Endodermal cell (in vitro differentiated cells): ENCODE results near the gene ELK4. TPM values are rescaled to one million over a fixed set of nuclear protein-coding genes. Genes with fewer than 3 reads are reported as not detected.

Experiments used
- DNase-seq: peaks from one replicate; pipeline ENCODE4 v3.0.0-alpha.2; 2017
- H3K27ac ChIP-seq: 2 replicates; pipeline ENCODE4 v1.5.1; 2013; ENCODE audit warnings: mild to moderate bottlenecking, low read depth, low read length, moderate library complexity
- H3K27me3 ChIP-seq: 2 replicates; pipeline ENCODE4 v1.6.1; 2013; ENCODE audit warnings: mild to moderate bottlenecking, low read length, moderate library complexity; ENCODE audit not compliant: insufficient read depth, control insufficient read depth, poor library complexity, severe bottlenecking
- H3K36me3 ChIP-seq: 2 replicates; pipeline ENCODE4 v1.7.0; 2013; ENCODE audit warnings: mild to moderate bottlenecking, low read length, moderate library complexity; ENCODE audit not compliant: control insufficient read depth, insufficient read depth
- H3K4me1 ChIP-seq: one replicate; pipeline ENCODE4 v1.7.0; 2013; ENCODE audit warnings: low read length; ENCODE audit not compliant: control insufficient read depth, insufficient read depth
- H3K4me3 ChIP-seq: 2 replicates; pipeline ENCODE4 v1.5.1; 2013; ENCODE audit warnings: mild to moderate bottlenecking, low read length, moderate library complexity
- H3K9ac ChIP-seq: 2 replicates; pipeline ENCODE4 v1.6.1; 2013; ENCODE audit warnings: mild to moderate bottlenecking, low read length, moderate library complexity; ENCODE audit not compliant: poor library complexity, severe bottlenecking; ENCODE audit errors: extremely low read depth
- H3K9me3 ChIP-seq: 2 replicates; pipeline ENCODE4 v1.6.1; 2013; ENCODE audit warnings: mild to moderate bottlenecking, low read length, moderate library complexity; ENCODE audit not compliant: control insufficient read depth
- H3K27ac Mint-ChIP-seq: 2 replicates; pipeline ENCODE4 v1.8.0; 2020; ENCODE audit warnings: mixed read lengths
- H3K27me3 Mint-ChIP-seq: 2 replicates; pipeline ENCODE4 v1.8.0; 2021; ENCODE audit warnings: mild to moderate bottlenecking, mixed read lengths; ENCODE audit not compliant: insufficient read depth
- H3K36me3 Mint-ChIP-seq: 2 replicates; pipeline ENCODE4 v1.8.0; 2020; ENCODE audit warnings: low read depth, mixed read lengths
- H3K4me1 Mint-ChIP-seq: 2 replicates; pipeline ENCODE4 v1.8.0; 2020; ENCODE audit warnings: mixed read lengths
- H3K4me3 Mint-ChIP-seq: 2 replicates; pipeline ENCODE4 v1.8.0; 2020; ENCODE audit warnings: mild to moderate bottlenecking, moderate library complexity, mixed read lengths
- H3K9me3 Mint-ChIP-seq: 2 replicates; pipeline ENCODE4 v1.8.0; 2020; ENCODE audit warnings: mild to moderate bottlenecking, mixed read lengths
- WGBS, 2 experiments: methylation state at CpG; one replicate each; pipeline versions ENCODE4 v1.1.5 to v1.1.7; 2013; ENCODE audit warnings: missing lambda C conversion rate in 2 of 2, mixed read lengths in 1 of 2; ENCODE audit not compliant: insufficient coverage in 1 of 2, insufficient read length in 1 of 2; 5-methylcytosine and 5-hydroxymethylcytosine counted together
- total RNA-seq, 2 donors: library from RNA; stranded (reverse); fragmentation: NEBNext Ultra II Directional in 1 of 2; extraction: Animal tissue kit (Norgen Biotek cat#: 25700) in 1 of 2; gene quantifications; 2 replicates in 1 of 2; 3 replicates in 1 of 2; pipeline ENCODE4 v1.2.1, GENCODE V29; 2021
- TF ChIP-seq, protein P1 (sequence below): fragments of 200-600 bp; sonication (generic); conservative IDR thresholded peaks from 2 replicates; pipeline ENCODE4 v1.5.0; 2021; ENCODE audit warnings: antibody characterized with exemption, mild to moderate bottlenecking

ELK4 gene
- total RNA-seq, 2 donors from 2014 or later = 29.6 to 41.6 TPM

DNA sequence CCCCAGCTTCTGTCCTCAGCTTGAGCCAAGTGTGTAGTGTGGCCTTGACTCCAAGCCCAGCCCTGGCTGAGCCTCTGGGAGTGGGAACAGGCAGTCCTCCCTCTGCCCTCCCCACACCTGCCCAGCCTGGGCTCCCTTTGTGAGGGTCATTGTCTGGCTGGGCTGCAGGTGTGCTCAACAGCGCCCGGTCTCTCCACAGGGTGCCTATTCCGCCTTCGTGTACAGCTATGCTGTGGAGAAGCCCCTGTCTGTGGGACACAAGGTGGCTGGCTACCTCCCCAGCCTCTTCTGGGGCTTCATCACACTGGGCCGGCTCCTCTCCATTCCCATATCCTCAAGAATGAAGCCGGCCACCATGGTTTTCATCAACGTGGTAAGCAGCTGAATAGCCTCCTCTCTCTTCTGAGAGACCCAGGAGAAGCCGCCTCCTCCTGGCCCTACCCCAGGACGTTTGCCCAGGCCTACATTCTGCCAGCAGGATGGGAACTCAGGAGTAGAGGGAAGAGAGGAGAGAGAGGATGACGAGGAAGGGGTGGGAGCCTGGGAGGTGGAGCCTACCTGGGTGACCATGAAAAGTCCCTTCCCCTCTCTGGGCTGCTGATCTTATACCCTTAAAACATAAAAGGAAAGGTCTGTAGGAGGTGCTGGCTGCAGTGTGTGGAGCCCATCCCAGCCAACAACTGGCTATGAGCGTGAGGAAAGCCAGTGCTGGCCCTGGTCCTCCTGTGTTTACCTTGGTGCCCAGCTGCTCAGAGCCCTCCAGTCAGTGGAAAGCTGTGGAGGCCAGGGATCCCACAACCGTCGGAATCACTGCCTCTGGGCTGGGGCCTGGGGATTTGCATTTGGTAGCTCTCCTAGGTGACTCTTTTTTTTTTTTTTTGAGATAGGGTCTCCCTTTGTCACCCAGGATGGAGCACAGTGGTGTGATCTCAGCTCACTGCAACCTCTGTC, 45.7 kb downstream of the ELK4 start:
- Histone ChIP-seq H3K36me3 (no peaks in the 10 kb centered on the region), H3K9ac (no peak overlapping the region), H3K9me3 (no peaks in the 10 kb centered on the region), H3K27me3 (peaks cover 28% of the 10 kb centered on the region), H3K4me1 (no peaks in the 10 kb centered on the region), H3K27ac (no peak overlapping the region), H3K4me3 (no peak overlapping the region)
- Mint-ChIP-seq H3K27ac (no peak overlapping the region), H3K9me3 (no peaks in the 10 kb centered on the region), H3K27me3 (peaks cover 16% of the 10 kb centered on the region), H3K36me3 (no peaks in the 10 kb centered on the region), H3K4me1 (peaks cover 2% of the 10 kb centered on the region), H3K4me3 (no peak overlapping the region)
- TF ChIP-seq, protein P1, sequence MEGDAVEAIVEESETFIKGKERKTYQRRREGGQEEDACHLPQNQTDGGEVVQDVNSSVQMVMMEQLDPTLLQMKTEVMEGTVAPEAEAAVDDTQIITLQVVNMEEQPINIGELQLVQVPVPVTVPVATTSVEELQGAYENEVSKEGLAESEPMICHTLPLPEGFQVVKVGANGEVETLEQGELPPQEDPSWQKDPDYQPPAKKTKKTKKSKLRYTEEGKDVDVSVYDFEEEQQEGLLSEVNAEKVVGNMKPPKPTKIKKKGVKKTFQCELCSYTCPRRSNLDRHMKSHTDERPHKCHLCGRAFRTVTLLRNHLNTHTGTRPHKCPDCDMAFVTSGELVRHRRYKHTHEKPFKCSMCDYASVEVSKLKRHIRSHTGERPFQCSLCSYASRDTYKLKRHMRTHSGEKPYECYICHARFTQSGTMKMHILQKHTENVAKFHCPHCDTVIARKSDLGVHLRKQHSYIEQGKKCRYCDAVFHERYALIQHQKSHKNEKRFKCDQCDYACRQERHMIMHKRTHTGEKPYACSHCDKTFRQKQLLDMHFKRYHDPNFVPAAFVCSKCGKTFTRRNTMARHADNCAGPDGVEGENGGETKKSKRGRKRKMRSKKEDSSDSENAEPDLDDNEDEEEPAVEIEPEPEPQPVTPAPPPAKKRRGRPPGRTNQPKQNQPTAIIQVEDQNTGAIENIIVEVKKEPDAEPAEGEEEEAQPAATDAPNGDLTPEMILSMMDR = no peak
- WGBS, 2 experiments = 83 to 96% methylated on average over 5 to 13 of the region's 13 CpGs
- DNase-seq = no peak

DNA sequence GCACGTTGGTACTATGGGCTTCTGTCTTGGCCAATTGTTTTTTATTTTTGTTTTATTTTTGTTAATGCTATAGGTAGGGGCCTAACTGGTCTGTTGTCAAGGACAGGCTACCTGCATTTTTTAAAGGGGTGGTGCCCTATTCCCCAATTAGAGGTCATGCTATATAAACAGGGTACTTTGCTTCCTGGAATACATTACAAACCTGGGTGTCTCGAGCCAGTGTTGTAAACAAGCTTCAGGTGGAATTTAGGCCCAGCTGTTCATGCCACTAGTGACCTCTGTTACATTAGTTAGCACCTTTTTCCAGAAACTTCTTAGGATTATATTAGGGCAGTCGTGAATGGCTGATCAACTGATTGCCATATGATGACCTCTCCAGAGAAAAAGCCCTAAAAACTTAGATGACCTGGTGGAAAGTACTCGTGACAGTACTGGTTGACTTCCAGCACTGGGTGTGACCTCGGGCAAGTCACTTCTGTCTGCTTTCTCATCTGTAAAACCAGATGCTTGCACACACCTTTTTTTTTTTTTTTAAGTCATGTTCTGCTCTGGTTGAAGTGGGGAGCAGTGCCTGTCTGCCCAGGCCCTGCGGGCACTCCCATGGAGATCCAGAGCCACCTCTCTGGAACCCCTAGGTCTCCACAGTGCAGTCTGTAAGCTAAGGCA, 46.5 kb downstream of the ELK4 start:
- Mint-ChIP-seq H3K4me3 (no peak overlapping the region), H3K9me3 (no peaks in the 10 kb centered on the region), H3K27me3 (peaks cover 16% of the 10 kb centered on the region), H3K27ac (no peak overlapping the region), H3K4me1 (peaks cover 2% of the 10 kb centered on the region), H3K36me3 (no peaks in the 10 kb centered on the region)
- no peak overlapping the region for H3K27ac ChIP-seq
- peaks cover 36% of the 10 kb centered on the region for H3K27me3 ChIP-seq
- no peaks in the 10 kb centered on the region for H3K36me3 ChIP-seq
- no peaks in the 10 kb centered on the region for H3K9me3 ChIP-seq
- 90 to 93% methylated on average over 4 to 6 of the region's 6 CpGs for WGBS, 2 experiments
- TF ChIP-seq, protein P1 = no peak
- no peak overlapping the region for H3K9ac ChIP-seq
- H3K4me1 ChIP-seq = no peaks in the 10 kb centered on the region
- no peak overlapping the region for H3K4me3 ChIP-seq
- peak; percentile 17 for DNase-seq

DNA sequence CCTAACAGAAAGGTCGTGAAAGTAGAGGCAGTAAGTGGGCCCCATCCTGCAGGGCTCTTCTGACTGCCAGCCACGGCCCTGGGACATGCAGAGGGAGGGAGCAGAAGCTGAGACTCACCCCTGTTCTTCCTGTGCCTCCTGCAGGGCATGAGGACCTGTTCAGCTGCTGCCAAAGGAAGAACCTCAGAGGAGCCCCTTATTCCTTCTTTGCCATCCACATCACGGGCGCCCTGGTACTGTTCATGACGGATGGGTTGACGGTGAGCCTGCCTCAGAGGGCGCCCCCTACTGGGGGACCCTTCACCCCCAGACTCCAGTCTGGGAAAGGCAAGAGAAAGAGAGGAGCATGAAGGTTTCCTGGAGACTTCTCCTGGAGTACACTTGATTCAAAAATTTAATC, 47.1 kb downstream of the ELK4 start:
- 62 to 72% methylated on average over 4 to 7 of the region's 7 CpGs for WGBS, 2 experiments
- H3K9me3 ChIP-seq = no peaks in the 10 kb centered on the region
- DNase-seq = peak; percentile 70
- no peaks in the 10 kb centered on the region for H3K36me3 Mint-ChIP-seq
- no peak overlapping the region for H3K4me3 Mint-ChIP-seq
- no peak overlapping the region for H3K4me3 ChIP-seq
- H3K9me3 Mint-ChIP-seq = no peaks in the 10 kb centered on the region
- no peak overlapping the region for H3K9ac ChIP-seq
- peaks cover 17% of the 10 kb centered on the region for H3K27me3 Mint-ChIP-seq
- TF ChIP-seq, protein P1 = peak; percentile 75
- no peak overlapping the region for H3K27ac Mint-ChIP-seq
- H3K27me3 ChIP-seq = peaks cover 37% of the 10 kb centered on the region
- no peaks in the 10 kb centered on the region for H3K4me1 ChIP-seq
- peaks cover 2% of the 10 kb centered on the region for H3K4me1 Mint-ChIP-seq
- H3K27ac ChIP-seq = no peak overlapping the region
- no peaks in the 10 kb centered on the region for H3K36me3 ChIP-seq
